Heart right ventricle (tissue), 16 donors: ENCODE measurements around the gene DEFB118. TPM values are rescaled to one million over a fixed set of nuclear protein-coding genes. Genes with fewer than 3 reads are reported as not detected.
"Not testable (repeated sequence)": the region's sequence is repeated elsewhere in the genome, so short reads cannot be mapped to it uniquely, and the experiment has no call there.

Experiments used
- ATAC-seq, 8 donors: fragments of 200-7000 bp; cut with Tn5 transposase; one replicate each; pipeline ENCODE4 v1.9.1; 2020; ENCODE audit warnings: mild to moderate bottlenecking in 8 of 8, moderate library complexity in 8 of 8, moderate number of reproducible peaks in 1 of 8
- DNase-seq, 2 donors: peaks; one replicate each; pipeline ENCODE4 v3.0.0-alpha.2; 2020
- H3K27ac ChIP-seq, 10 donors: fragments of 200-600 bp; sonication (generic) in 2 of 10; one replicate each; pipeline versions ENCODE4 v1.5.0 to v1.8.0; 2020 to 2022; ENCODE audit warnings: mild to moderate bottlenecking in 3 of 10
- H3K27me3 ChIP-seq, 7 donors: fragments of 200-600 bp; one replicate each; pipeline ENCODE4 v1.8.0; 2021 to 2022; ENCODE audit warnings: mild to moderate bottlenecking in 2 of 7
- H3K36me3 ChIP-seq, 9 donors: fragments of 200-600 bp; sonication (generic) in 1 of 9; one replicate each; pipeline versions ENCODE4 v1.5.0 to v1.8.0; 2020 to 2022; ENCODE audit warnings: mild to moderate bottlenecking in 2 of 9
- H3K4me1 ChIP-seq, 9 donors: fragments of 200-600 bp; sonication (generic) in 1 of 9; one replicate each; pipeline versions ENCODE4 v1.5.0 to v1.8.0; 2020 to 2022; ENCODE audit warnings: mild to moderate bottlenecking in 4 of 9
- H3K4me3 ChIP-seq, 10 donors: fragments of 200-600 bp; sonication (generic) in 2 of 10; one replicate each; pipeline versions ENCODE4 v1.5.0 to v1.8.0; 2020 to 2022; ENCODE audit warnings: mild to moderate bottlenecking in 7 of 10, moderate library complexity in 2 of 10
- H3K9me3 ChIP-seq, 11 donors: fragments of 200-600 bp in 10 of 11; sonication (generic) in 2 of 11; one replicate each; pipeline versions ENCODE4 v1.5.0 to v1.8.0; 2013 to 2022; ENCODE audit warnings: mild to moderate bottlenecking in 2 of 11, control low read depth in 1 of 11, moderate library complexity in 1 of 11
- CTCF ChIP-seq, 9 donors: fragments of 200-600 bp; sonication (generic) in 2 of 9; IDR thresholded peaks; one replicate each; pipeline versions ENCODE4 v1.5.0 to v1.8.0; 2021 to 2022; ENCODE audit warnings: antibody characterized with exemption in 9 of 9, mild to moderate bottlenecking in 5 of 9, moderate library complexity in 1 of 9
- WGBS, 2 donors: extraction: QIAGEN DNeasy Blood & Tissue Kit; methylation state at CpG; one replicate each; pipeline ENCODE4 v1.1.7; 2013; ENCODE audit warnings: inconsistent platforms in 1 of 2; 5-methylcytosine and 5-hydroxymethylcytosine counted together
- intact Hi-C, 10 donors: fragments of 100-400 bp; cut with DNase I; formaldehyde crosslinking; loops; one replicate each; pipeline versions ENCODE4 v1.11.1 to v1.14.2; 2022
- polyA plus RNA-seq, 2 donors: library from polyadenylated mRNA; stranded (reverse); fragments of 200-250 nt; gene quantifications; one replicate each; pipeline ENCODE4 v1.2.3, GENCODE V29; 2013
- total RNA-seq, 10 donors: library from RNA; stranded (reverse); fragmentation: NEBNext Ultra II Directional in 3 of 10; extraction: Animal tissue kit (Norgen Biotek cat#: 25700) in 3 of 10; gene quantifications; one replicate each; pipeline versions ENCODE4 v1.2.1 to v1.2.4, GENCODE V29; 2021 to 2023
- donor health status: Arrhythmogenic right ventricular cardiomyopathy.
- donor health status: ischemic (EF 13 %, LVEDD 7.1; RV severe dilation, severe dysfunction).
- donor health status: healthy with polysubstance abuse.
- donor health status: DM: no; HTN: yes; CAD: no.
- donor health status: DM: no; HTN: no; CAD: no.
- donor health status: ischemic (EF 25% LVEDD 6.9; RV normal size, moderate dysfunction).
- donor health status: ischemic (EF 25% LVEDD 5.7; RV mildly dilated, moderate dysfunction).
- donor health status: healthy.
- donor health status: DM: yes; HTN: yes; CAD: no.
- donor health status: Ischemic cardiomyopathy.
- donor health status: ischemic (EF 35%, LVEDD 5.7; RV mildly dilated, moderate dysfunction).
- donor health status: nonischemic (EF 11% LVEDD 7.7; RV severe dilation, severe dysfunction).
- donor health status: DM: yes; HTN: yes; CAD: no.
- donor health status: PGD.
- donor health status: ischemic (EF 29% LVEDD 5.4; RV normal size, mild dysfunction).
- donor health status: nonischemic (EF 23%, LVEDD 6.1; RV moderate dilation, normal function).

The DEFB118 gene
- total and polyA plus RNA-seq, 12 donors: not detected

GRCh38 chr20:31355981-31356380 lies 12.4 kb upstream of the DEFB118 start:
- H3K9me3 ChIP-seq: peaks cover 0 to 13% (median 0%) of the 10 kb centered on the region in 11 donors
- WGBS, 2 donors: 50 to 62% methylated on average over 1 of the region's 1 CpG
- no peak for ATAC-seq
- no peak for DNase-seq
- no peak overlapping the region for H3K27ac ChIP-seq
- TF ChIP-seq CTCF (IDR thresholded peaks at IDR 0.05): no peak
- intact Hi-C loops: no loop called here
- no peaks in the 10 kb centered on the region for H3K4me1 ChIP-seq
- H3K27me3 ChIP-seq: peaks cover 0 to 16% (median 0%) of the 10 kb centered on the region in 7 donors
- no peak overlapping the region for H3K4me3 ChIP-seq
- no peaks in the 10 kb centered on the region for H3K36me3 ChIP-seq

GRCh38 chr20:31363295-31363694 lies 5.1 kb upstream of the DEFB118 start:
- Histone ChIP-seq H3K4me3 (no peak overlapping the region), H3K36me3 (no peaks in the 10 kb centered on the region), H3K9me3 (peaks cover 0 to 18% (median 0%) of the 10 kb centered on the region in 11 donors), H3K27me3 (peaks cover 0 to 11% (median 0%) of the 10 kb centered on the region in 7 donors), H3K4me1 (no peaks in the 10 kb centered on the region), H3K27ac (no peak overlapping the region)
- TF ChIP-seq CTCF (IDR thresholded peaks at IDR 0.05): no peak
- DNase-seq (no peak), ATAC-seq (no peak)
- intact Hi-C loops: no loop called here
- 61 to 66% methylated on average over 4 of the region's 4 CpGs for WGBS, 2 donors

GRCh38 chr20:31364272-31364671 lies 4.1 kb upstream of the DEFB118 start:
- intact Hi-C loops, H3K4me1 ChIP-seq, DNase-seq, ATAC-seq, H3K36me3 ChIP-seq, H3K4me3 ChIP-seq, H3K27ac ChIP-seq: not testable (repeated sequence)
- Histone ChIP-seq H3K9me3 (peaks cover 0 to 18% (median 0%) of the 10 kb centered on the region in 11 donors), H3K27me3 (peaks cover 0 to 11% (median 0%) of the 10 kb centered on the region in 7 donors)
- WGBS, 2 donors: 68 to 72% methylated on average over 5 of the region's 5 CpGs

GRCh38 chr20:31374346-31374745 lies 5.9 kb downstream of the DEFB118 start:
- peaks cover 0 to 19% (median 0%) of the 10 kb centered on the region in 7 donors for H3K27me3 ChIP-seq

More at GRCh38 chr20:31374346-31374745, 5.9 kb downstream of the DEFB118 start:
- intact Hi-C loops: no loop called here
- Histone ChIP-seq H3K27ac (no peak overlapping the region), H3K4me3 (no peak overlapping the region), H3K36me3 (no peaks in the 10 kb centered on the region), H3K9me3 (peaks cover 0 to 15% (median 7%) of the 10 kb centered on the region in 11 donors), H3K4me1 (no peaks in the 10 kb centered on the region)
- no peak for TF ChIP-seq CTCF (IDR thresholded peaks at IDR 0.05)
- ATAC-seq (no peak), DNase-seq (no peak)
- 62 to 63% methylated on average over 2 of the region's 2 CpGs for WGBS, 2 donors
